AG08395 (cell line): ENCODE data around the gene GMDS.

Experiments used
- DNase-seq: peaks from one replicate; pipeline ENCODE4 v3.0.0; 2012; ENCODE audit warnings: mixed read lengths, low spot score

GMDS gene

GRCh38 chr6:2035826-2036709 lies 209.3 kb downstream of the GMDS start:
- DNase-seq = no peak

DNA sequence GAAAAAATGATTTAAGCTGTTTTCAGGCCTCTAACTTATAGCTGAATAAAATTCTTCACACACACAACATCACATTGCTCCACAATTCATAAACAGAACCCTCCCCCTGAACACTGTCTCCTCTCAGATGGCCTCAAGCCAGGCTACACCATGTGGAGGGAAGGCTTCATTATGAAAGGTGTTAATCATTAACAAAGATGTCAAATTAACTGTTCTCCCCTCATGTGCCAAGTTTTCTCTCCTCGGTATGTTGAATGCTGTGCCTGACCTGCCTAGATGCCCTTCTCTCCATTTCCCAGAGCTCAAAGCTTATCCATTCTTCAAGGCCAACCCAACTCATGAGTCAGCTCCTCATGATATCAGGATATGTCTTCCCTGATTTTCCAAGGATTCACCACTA lies 210.4 kb downstream of the GMDS start:
- DNase-seq = no peak

DNA sequence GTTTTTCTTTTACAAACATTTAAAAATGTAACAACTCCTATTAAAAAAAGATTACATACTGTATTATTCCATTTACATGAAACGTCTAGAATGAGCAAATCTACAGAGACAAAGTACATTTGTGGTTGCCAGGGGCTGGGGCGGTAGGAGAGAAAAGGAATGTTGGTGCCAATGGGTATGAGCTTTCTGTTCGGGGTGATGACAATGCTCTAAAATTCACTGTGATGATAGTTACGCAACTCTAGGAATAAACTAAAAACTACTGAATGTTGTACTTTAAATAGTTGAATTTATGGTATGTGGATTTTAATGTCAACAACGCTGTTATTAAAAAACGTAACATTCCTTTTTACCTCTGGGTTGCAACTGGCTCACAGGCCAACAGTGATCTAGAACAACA lies 211.1 kb downstream of the GMDS start:
- no peak for DNase-seq

DNA sequence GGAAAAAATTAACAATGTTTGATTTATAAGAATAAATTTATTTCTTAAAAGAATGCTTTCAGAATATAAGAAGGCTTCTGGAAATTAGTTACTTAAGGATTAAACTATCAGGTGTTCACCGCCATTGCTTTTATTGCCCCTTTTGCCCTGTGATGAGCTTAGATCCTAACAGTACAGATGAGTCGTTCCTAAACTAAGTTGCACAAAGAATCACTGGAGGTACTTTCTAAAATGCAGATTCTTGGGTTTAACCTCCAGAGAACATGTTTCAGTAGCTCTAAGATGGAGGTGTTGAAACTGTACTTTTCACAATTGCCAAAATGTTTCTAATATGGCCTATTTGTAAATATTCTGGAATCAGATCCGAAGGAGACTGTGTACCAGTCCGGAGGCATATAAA lies 211.9 kb downstream of the GMDS start:
- no peak for DNase-seq

DNA sequence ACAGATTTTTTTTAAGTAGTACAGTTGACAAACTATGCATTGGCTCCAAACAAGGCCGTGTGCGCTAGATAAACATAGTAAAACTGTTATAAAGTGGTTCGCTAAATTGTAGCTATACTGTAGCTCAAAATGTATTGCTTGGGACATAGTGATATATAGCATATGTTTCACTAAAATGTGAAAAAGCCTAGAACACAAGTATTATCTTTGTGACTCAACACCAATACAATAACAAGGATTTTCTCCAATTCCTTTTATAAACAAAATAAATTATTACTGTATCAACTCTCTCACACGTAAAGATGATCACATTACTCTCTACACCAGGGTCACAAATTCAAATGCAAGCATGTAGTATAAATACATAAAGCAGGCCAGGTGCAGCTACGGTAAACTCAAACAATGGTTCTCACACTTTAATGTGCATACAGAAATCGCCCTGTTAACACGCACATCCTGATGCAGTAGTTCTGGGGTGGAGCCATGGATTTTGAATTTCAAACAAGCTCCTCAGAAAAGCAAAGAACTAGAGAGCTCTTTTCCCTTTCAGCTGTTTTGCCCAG lies 214.6 kb downstream of the GMDS start:
- DNase-seq = no peak

DNA sequence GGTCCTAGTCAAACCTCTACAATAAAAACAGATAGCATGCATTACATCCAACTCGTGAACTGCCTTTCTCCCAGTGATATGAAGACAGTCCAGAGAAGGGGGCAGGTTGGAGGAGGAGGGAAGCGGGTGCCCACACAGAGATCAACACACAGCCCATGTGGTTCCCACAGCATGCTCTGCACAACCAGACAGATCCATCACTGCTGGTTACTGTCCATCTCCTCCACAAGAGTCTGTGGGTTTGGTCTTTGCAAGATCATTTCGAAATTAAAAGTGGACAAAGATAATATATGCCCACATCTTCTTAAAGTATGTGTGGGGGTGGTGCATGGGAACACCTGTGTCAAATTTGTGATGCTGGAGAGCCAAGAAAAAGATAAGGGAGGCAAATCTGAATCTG lies 215.5 kb downstream of the GMDS start:
- no peak for DNase-seq

DNA sequence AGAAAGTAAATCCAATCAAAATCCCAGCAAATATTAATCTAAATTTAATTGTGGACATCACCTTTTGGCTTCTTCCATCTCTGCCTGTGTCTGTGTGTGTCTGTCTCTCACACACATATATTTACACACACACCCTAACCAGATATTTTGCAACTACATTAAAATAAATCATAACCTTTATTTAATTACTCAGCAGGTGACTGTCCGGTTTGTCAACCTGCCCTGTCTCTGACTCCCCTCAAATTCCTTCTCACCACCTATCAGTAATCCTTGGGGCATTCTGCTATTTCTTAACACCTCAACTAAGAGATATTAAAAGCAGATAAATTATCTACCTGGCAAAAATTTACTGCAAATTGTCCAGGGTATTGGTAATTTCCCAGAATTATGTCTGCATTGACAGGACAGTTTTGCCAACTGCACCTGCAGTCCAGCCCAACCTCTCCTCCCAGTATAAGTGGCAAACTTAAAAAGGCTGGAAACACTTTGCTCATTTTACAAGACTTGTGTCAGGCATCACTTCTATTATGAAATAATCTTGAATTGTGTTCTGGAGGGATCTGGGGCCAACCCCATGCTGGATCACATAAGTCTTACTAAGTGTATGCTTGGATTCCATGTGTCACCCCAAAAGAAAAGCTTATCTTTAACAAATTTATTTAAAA lies 216.1 kb downstream of the GMDS start:
- no peak for DNase-seq

DNA sequence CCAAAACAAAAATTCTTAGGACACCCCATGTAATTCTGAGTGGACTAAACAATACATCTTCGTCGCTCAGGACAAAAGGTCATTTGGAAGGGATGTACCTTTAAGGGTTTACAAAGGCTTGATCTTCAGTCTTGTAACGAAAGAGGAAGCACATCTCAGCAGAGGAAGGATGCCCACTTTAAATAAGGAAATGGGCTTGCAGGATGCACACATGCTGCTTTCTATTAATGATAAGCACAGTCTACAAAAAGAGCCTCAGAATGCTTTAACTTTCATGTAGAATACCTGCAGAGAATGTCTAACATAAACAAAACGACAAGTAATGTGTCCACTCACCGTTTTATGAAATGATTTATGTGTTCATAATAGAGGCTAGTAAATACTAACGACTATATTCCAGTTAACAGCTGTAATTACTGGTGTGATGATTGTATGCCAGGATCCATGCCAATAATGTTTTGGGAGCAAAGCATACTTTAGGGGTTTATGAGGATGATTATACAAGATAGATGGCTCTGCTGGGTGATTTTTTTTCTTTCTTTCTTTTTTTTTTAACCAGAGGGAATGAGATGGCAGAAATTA lies 216.9 kb downstream of the GMDS start:
- DNase-seq = no peak

DNA sequence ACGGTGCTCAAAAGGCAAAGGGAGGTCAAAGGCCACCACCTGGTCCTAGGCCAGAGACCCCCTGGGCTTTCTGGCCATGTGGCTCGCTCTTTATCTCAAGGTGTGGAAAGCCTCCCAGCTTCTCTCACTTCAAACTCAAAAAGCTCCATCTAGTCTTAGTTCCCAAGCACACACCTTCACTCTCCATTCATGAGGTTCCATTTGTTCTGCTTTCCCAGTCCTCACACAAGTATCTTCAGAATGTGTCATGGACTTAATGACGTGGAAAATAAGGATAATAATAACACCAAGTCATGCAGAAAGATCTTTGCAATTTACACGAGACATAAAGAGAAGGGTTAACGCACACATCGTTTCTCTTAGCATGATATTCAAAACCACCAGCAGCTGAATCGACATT lies 219.3 kb downstream of the GMDS start:
- no peak for DNase-seq

DNA sequence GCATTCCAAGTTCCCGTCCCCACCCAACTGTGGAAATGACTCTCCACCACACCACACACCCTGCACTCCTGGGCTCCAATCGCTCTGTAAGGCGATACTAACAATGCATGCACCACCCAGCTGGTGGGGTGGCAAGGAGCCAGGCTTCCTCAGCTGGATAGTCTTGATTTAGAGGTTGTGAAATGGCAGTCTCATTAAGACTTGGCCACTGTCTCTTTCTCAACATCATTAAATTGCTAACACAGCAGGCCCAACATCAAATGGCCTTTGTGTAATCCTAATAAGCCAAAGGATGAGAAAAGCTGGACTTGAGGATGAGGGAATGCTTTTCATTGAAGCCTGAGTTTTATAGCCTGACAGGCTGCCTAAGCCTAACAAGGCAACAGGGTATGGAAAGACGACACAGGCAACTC lies 223.7 kb downstream of the GMDS start:
- peak; percentile 60 for DNase-seq

GRCh38 chr6:2020909-2021308 lies 224.5 kb downstream of the GMDS start:
- DNase-seq = peak; percentile 35

DNA sequence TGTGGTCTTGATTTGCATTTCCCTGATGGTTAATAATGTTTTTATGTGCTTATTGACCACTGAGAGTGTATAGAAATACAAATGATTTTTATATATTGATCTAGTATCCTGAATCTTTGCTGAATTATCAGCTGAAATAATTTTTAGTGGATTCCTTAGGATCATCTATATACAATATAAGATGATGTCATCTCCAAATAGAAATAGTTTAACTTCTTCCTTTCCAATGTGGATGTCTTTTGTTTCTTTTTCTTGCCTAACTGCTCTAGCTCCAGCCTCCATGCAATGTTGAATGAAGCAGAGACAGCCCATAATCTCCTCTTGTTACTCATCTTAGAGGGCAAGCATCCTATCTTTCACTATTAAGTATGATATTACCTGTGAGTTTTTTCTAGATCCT lies 226.4 kb downstream of the GMDS start:
- DNase-seq = no peak

DNA sequence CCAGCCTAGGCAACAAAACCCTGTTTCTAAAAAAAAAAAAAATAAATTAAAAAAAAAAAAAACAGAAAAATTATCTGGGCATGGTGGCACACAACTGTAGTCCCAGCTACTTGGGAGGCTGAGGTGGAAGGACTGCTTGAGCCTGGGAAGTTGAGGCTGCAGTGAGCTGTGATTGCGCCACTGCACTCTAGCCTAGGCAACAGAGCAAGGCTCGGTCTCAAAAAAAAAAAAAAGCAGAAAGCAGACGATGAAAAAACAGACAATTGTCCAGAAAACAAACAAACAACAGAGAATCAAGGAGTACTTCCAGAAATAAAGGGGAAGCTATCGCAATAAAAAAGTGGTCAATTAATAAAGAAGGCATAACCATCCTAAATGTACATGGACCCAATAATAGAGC lies 229.4 kb downstream of the GMDS start:
- no peak for DNase-seq

DNA sequence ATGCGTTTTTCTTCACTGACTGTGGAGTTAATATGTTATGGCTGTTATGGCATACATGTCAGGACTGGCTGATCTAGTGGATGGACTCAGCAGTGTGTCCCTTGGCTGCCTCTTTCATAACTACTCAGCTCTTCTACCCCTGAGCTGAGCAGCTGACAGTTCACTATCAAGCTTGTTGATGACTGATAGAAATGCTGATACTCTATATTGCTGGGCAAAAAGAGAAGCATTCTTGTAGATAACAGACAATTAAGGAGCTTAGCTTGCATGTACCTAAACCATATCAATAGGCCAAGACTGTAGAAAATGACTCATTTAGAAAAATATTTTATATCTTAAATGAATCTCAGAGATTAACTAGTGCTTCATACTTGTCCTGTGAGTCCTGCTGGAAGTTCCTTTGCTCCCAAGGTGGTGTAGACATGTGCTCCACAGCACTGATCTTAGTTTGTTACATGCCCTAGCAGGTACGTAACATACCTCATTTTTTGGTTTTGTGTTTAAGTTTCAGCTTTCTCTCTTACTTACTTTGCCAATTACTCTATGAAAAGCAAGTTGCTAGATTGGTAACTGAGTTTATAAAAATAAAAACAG lies 236.9 kb downstream of the GMDS start:
- DNase-seq = no peak

DNA sequence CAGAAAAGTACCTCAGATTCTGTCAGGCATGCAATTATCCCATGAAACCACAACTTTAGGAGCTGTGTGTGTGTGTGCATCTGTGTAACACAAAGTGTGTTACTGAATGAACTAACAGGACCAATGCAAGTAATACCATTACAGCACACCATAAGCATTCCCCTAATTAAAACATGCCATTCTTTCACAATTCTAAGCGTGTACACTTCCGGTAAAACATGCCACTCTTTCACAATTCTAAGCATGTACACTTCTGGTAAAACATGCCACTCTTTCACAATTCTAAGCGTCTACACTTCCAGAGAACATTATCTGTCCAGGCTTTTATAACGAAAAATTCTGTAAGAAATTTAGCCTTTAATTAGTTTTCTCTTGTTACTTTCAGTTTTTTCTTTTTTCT lies 238.2 kb downstream of the GMDS start:
- DNase-seq = no peak

DNA sequence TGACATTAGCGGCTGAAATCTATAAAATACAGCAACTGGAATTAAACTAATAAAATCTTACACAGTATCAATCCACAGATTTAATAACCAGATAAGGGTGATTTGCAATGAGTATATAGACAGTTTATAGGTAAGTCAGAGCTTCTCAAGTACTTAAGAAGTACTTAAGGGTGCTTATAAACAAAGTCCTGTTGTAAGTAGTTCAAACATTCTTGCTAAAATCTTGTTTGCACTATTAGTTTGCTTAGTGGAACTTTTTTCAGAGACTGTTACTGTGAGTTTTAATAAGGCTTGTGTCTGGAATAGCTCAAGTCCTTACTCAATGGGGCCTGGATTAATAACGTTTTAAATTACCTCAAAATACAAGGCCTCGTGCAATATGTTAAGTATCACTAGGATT lies 240.5 kb downstream of the GMDS start:
- DNase-seq = no peak

DNA sequence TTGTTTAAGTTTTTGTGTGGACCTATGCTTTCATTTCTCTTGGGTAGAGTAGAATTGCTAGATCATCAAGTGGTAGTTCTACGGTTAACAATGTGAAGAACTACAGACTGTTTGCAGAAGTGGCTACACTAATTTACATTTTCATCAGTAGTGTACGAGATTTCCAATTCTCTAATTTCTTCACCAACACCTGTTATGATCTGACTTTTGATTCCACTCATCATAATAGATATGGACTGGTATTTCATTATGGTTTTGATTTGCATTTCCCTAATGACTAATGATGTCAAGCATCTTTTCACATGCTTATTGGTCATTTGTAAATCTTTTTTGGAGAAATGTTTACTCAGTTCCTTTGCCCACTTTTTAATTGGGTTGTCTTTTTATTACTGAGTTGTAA lies 244.4 kb downstream of the GMDS start:
- DNase-seq = no peak

DNA sequence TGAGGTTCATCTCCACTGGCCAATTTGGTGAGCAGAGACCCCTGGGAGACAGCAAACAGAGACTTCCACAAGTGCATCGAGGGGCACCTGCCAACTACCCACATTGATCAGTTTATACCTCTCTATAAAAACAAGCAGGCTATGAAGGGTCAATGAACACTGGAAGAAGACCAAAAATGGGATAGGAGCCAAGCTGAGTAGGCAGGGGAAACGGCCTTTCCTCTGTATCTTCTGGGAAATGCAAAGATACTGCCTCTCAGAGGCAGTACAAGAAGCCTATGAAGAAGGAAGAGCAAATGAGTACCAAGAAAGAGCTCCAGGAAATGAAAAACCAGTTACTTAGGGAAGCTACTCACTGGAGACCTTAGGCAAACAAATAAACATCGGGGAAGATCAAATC lies 247.7 kb downstream of the GMDS start:
- DNase-seq = no peak

- peak; percentile 10 for DNase-seq
Observed at GRCh38 chr6:1995636-1996035, 249.8 kb downstream of the GMDS start.

- no peak for DNase-seq
Observed at GRCh38 chr6:1993042-1993441, 252.4 kb downstream of the GMDS start.

GRCh38 chr6:1991332-1991878 lies 254.0 kb downstream of the GMDS start:
- DNase-seq = no peak

DNA sequence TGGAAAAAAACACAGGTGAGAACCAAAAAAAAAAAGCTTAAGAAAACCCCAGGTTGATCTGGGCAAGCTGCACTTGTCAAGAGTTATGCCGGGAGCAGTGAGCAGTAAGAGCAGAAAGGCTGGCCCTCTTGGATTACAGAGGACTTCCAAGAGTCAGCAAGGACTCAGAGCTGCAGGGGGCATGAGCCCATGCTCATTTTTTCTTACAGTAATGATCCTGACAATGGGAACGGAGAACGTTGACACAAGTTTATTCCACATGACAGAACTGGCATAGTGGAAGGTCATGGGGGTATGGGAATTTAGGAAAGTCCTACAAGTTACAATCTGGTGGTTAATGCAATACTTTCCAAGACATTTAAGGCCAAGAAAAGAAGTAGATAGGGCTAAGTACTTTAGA lies 256.6 kb downstream of the GMDS start:
- no peak for DNase-seq
